COLO668 (cell line): ENCODE results near the gene EML6.

Experiments
- DNase-seq: peaks from one replicate; lab custom pipeline; 2025; ENCODE audit not compliant: unreplicated experiment; lab: John Stamatoyannopoulos, UW

Gene EML6

GRCh38 chr2:54791831-54792230 lies 68.4 kb downstream of the EML6 start:
- no peak for DNase-seq

GRCh38 chr2:54797307-54797706 lies 73.8 kb downstream of the EML6 start:
- no peak for DNase-seq

- no peak for DNase-seq
These were observed 77.9 kb downstream of the EML6 start for GRCh38 chr2:54801352-54801751.

DNA sequence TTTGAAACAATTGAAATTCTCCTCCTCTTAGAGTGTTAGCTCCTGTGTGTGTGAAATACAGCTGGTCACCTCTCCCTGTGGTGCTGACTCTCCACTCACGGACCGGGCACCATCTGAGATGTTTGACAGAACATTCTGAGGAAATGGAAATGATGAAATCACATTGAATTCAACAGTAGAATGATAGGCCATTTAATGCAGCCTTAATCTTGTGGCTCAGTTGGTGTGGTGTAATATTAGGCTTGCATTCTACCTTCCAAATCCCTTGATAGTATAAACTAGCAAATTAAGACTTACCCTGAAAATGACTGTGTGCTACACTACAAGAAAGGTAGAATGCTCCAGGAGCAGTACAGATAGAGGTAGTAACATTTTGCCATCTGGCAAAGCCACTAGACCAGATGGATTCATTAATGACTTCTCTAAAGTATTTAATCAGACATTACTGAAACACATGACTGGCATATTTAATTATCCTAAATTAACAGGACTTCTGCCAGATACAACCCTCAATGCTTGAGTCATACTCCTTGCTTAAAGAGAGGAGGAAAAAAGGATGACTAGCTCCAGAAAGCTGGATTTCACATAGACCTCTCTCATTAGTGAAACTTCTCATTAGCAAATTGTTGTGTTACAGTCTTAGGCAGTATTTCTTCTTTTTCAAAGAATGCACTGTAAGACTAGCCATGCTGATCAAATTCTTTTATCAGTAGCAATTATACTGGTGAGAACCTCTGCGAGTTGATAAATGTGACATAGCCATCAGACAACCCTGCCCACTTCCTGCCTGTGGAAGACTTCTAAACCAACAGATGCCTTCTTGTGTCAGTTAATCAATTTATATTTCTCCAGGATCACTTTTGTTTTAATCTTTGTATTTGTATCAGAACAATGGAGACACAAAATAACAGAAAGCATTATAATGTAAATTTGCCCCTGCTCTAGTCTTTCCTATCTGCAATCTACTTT lies 80.6 kb downstream of the EML6 start:
- no peak for DNase-seq

DNA sequence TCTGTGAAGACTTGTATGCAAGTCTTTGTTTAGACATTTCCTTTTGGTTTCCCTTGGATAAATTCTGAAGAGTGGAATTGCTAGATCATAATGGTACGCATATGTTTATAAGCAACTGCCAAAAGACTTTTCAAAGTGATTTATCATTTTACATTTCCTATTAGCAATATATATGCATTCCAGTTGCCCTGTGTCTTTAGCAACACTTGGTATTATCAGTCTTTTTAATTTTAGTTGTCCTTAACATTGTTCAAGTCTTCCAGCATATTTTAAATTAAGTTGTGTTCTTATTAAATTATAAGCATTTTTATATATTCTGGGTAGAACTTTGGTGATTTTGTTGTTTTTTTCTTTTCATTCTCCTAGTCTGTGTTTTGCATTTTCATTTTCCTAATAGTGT lies 81.8 kb downstream of the EML6 start:
- DNase-seq: no peak

GRCh38 chr2:54806975-54807374 lies 83.5 kb downstream of the EML6 start:
- no peak for DNase-seq

GRCh38 chr2:54808661-54809060 lies 85.2 kb downstream of the EML6 start:
- no peak for DNase-seq

- no peak for DNase-seq
These were observed 86.4 kb downstream of the EML6 start for GRCh38 chr2:54809819-54810218.

GRCh38 chr2:54810246-54810645 lies 86.8 kb downstream of the EML6 start:
- no peak for DNase-seq

DNA sequence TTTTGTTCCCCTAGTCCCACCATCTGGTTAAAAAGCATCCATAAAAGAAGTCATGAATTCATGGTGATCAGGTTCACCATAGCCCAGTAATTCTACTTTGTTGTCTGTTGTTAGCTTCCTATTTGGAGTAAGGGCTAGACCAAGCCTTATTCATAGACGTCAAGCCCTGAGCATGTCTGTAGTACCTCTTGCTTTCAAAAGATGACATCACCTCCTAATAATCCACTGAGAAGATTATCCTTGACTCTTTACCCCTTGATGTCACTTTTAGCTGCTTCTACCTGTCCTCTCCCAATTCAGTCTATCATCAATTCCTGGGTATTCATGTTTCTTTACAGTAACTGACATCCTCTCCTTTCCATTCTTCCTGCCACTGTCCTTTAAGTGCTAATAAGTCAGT lies 90.1 kb downstream of the EML6 start:
- DNase-seq: no peak

GRCh38 chr2:54814389-54815147 lies 91.1 kb downstream of the EML6 start:
- DNase-seq: no peak

GRCh38 chr2:54815148-54815539 lies 91.7 kb downstream of the EML6 start:
- no peak for DNase-seq

DNA sequence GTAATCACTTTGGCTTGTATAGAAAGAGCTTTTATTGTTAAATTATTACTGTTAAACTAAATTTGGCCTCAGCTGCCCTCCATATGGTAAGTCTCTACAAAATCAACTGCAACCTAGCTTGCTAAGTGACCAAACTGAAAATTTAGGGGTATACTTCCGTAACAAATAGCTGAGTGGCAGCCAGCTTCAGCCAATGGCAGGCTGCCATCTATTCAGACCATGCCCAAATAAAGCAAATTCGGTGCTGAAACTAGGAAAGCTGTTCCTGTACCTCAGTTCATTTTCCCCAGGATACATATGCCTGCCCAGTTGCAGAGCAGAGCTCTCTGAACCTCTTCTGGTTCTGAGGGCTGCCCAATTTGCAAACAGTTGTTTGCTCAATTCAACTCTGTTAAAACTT lies 94.8 kb downstream of the EML6 start:
- no peak for DNase-seq

DNA sequence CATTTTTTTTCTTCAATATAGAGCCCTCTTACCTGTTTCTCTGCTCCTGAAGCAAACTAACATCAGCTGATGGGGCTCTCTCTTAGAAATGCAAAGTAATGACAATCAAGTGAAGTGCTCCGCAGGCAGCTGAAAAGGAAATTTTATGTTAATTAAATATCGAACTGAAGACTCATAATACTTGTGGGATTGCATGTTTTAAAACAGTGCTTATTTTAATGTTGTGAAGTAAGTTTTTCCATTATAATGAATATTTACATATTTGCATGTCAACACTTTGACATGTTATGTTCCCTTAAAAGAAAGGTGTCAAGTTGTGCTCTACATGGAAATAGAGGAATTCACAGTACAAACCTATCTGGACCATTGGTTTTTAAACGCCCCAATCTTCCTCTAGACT lies 97.1 kb downstream of the EML6 start:
- DNase-seq: no peak

GRCh38 chr2:54824567-54824966 lies 101.1 kb downstream of the EML6 start:
- no peak for DNase-seq

GRCh38 chr2:54830546-54830945 lies 107.1 kb downstream of the EML6 start:
- DNase-seq: no peak

- no peak for DNase-seq
These were observed 108.0 kb downstream of the EML6 start for GRCh38 chr2:54831480-54831879.

DNA sequence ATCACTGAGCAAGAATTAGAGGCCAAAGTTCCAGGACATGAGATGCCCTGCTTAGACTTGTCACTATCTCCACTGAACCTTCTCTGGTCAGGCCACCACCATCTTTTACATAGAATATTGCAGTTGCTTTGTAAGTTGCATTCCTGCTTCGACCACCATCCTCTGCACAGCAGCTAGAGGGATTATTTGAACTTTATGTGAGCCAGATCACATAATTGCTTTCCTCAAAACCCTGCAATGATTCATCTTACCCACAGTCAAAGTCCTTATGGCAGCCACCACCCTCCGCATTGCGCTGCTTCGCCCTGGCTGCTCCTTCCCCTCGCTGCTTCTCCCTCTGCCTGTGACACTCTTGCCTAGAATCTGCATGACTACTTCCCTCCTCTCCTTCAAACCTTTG lies 111.3 kb downstream of the EML6 start:
- DNase-seq: no peak

DNA sequence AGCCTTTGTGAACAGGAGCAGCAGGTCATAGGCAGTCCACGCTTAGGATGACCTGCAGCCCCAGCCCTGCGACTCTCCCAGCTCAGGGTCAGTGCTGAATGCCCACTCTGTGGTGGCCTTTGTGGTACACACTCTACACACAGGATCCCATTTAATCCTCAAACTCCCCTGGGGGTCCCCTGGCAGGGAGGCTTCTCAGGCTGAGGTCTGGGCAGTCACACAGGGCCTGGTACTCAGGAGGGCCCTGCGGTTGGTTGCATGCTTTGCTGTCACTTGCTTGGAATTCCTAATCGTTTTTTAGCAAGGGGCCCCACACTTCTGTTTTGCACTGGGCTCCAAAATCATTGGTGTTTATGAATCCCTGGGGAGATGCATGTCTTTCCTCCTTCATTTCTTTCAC lies 113.0 kb downstream of the EML6 start:
- DNase-seq: no peak

DNA sequence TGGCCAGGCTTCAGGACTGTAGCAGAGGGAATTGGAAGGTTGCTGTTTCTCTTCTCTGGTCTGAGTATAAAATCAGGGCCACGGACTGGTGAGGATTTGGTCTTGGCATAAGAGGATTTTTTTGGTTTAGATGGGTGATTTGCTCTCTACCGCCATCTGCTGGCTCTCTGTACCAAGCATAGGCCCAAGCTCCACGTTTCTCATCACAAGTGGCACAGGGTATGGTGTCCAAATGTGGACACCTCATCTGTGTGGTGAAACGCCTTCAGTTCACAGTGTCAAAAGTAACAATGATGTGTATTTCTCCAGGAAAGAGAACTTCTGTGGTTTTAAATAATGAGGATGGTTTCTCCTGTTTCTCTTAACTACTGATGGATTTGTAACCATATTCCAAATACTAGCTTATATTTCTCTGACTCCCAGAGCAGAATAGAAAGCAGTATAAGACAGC lies 115.1 kb downstream of the EML6 start:
- DNase-seq: peak; percentile 72

DNA sequence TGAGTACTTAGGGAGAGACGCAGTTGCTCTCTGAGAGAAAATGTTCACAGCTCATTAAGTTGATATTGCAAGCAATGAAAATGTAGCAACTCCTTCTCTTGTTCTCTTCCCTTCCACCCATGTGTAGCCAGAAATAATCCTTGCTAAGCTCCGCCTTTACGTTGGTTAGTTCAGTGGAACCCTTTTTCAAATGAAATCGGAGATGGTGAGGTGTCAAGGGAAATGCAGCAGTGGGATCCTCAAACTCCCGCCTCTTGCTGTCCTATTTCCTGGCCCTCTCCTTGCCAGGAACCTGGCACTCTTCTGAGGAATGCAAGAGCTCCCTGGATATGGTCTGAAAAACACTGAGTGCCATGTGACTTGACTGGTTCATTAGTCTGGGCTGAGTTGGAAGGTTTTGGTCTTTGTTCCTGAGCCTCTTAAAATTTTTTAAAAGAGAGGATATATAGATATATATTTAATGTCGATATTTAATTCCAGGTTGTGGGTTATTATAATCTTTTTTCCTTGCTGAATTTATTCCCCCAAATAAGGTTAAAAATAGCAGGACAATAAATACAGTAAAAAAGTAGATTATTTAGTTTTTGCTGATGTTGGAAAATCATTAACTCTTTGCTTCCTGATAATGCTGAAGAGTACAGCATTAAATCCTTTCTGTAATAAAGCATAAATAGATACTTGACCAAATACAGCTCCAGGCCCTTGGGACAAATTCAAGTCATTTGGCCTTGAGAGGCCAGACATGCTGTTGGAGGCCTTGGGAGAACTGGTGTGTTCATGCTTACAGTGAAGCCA lies 116.2 kb downstream of the EML6 start:
- no peak for DNase-seq
